ENCODE results near the gene IL17RE. TPM values are rescaled to one million over a fixed set of nuclear protein-coding genes. Genes with fewer than 3 reads are reported as not detected.

IL17RE gene
- total and polyA plus RNA-seq, 9 of the 15 experiments (the other 6 are each of a cell fraction or from before 2014, with no cell fraction given) = 0.32 to 1.9 (median 0.51) TPM; not detected in 4

DNA sequence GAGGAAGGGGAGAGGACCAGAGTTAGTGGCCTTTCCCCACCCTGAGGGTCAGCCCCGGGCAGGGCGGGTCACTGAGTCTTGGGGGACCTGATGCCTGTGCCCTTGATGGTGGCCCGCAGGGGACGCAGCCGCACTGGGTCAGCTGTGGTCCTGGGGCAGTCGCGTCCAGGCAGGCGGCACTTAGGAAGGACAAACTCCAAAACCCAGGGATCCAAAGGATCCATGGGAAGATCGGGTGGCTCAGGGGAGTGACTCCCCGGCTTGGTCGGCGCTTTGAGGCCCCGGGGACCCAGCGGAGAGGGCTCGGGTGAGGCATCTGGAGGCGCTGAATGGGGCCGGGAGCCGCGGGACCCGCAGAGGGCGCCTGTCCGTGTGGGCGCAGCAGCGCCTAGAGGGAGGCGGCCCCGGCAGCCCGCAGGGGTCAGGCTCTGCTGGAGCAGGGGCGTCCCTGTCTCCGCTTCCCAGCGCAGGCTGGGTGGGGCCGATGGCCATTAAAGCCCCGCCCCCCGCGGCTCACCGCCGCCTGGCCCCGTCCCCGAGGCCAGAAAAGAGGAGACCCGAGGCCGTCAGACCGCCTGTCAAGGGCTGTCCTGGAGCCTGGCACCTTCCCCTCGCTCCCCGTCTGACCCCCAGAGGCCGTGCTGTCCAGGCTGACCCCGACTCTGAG is 40.1 kb upstream of the IL17RE start (continued):
- TF ChIP-seq ATF4 (CRISPR knock-in tag; IDR thresholded peaks at IDR 0.05) (peak; percentile 25; the same call in 1 of the 2 replicates), TCF3 (CRISPR knock-in tag; IDR thresholded peaks at IDR 0.05) (0 out of 2 replicates have a peak, but pooled peaks have one; percentile 10), ZBTB9 (CRISPR knock-in tag; IDR thresholded peaks at IDR 0.05) (peak; percentile 33; the same call in 1 of the 2 replicates), NR2C2 (CRISPR knock-in tag; IDR thresholded peaks at IDR 0.05) (peak; percentile 35; the same call in 1 of the 2 replicates), NR2C2 (tag; IDR thresholded peaks at IDR 0.05) (peak; percentile 78; the same call in 1 of the 2 replicates), KAT7 (CRISPR knock-in tag; IDR thresholded peaks at IDR 0.05; ENCODE audit: borderline replicate concordance) (peak; percentile 56; the same call in 1 of the 2 replicates), AFF4 (CRISPR knock-in tag; IDR thresholded peaks at IDR 0.05) (0 out of 2 replicates have a peak, but pooled peaks have one; percentile 41), ZNF121 (CRISPR knock-in tag; conservative IDR thresholded peaks at IDR 0.05) (no peak)
- TF ChIP-seq, protein P1, sequence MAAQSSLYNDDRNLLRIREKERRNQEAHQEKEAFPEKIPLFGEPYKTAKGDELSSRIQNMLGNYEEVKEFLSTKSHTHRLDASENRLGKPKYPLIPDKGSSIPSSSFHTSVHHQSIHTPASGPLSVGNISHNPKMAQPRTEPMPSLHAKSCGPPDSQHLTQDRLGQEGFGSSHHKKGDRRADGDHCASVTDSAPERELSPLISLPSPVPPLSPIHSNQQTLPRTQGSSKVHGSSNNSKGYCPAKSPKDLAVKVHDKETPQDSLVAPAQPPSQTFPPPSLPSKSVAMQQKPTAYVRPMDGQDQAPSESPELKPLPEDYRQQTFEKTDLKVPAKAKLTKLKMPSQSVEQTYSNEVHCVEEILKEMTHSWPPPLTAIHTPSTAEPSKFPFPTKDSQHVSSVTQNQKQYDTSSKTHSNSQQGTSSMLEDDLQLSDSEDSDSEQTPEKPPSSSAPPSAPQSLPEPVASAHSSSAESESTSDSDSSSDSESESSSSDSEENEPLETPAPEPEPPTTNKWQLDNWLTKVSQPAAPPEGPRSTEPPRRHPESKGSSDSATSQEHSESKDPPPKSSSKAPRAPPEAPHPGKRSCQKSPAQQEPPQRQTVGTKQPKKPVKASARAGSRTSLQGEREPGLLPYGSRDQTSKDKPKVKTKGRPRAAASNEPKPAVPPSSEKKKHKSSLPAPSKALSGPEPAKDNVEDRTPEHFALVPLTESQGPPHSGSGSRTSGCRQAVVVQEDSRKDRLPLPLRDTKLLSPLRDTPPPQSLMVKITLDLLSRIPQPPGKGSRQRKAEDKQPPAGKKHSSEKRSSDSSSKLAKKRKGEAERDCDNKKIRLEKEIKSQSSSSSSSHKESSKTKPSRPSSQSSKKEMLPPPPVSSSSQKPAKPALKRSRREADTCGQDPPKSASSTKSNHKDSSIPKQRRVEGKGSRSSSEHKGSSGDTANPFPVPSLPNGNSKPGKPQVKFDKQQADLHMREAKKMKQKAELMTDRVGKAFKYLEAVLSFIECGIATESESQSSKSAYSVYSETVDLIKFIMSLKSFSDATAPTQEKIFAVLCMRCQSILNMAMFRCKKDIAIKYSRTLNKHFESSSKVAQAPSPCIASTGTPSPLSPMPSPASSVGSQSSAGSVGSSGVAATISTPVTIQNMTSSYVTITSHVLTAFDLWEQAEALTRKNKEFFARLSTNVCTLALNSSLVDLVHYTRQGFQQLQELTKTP (IDR thresholded peaks at IDR 0.05; ENCODE audit: low read depth in 1 of 2, partially characterized antibody in 2 of 2) = peak in 1 of 2 experiments; percentile 47

Measured in K562 (cell line).